AG08396 (cell line): ENCODE measurements around the gene SLC52A1.
A peak's percentile ranks its signal among the peaks of the same experiment; 100 is the strongest.
"Not testable (repeated sequence)": the region's sequence is repeated elsewhere in the genome, so short reads cannot be mapped to it uniquely, and the experiment has no call there.

Experiments
- DNase-seq: peaks from one replicate; pipeline ENCODE4 v3.0.0; 2012; ENCODE audit warnings: low spot score, mixed read lengths

The SLC52A1 gene

DNA sequence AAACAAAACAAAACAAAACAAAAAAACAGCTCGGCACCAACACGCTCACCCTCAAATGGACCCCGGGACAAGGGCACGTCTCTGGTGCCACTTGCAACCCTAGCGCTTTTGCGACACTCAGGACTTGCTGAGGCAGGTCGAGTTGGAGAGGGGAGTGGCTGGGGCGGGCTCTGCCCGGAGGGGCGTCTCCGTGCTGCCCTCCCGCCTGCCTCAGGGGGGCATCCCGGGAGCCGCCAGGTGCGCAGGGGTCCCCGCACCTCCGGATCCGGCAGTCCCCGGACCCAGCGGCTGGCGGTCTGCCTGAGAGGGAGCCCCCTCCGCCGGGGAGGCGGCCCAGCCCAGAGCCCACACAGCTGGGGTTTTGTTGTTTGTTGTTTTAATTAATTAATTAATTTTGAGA lies at the start of gene SLC52A1:
Gene SLC52A1, minus strand, starts transcription at position 112 of the 400 bp plus-strand sequence. CDS start 820 bp downstream, outside the sequence.
- no peak for DNase-seq

DNA sequence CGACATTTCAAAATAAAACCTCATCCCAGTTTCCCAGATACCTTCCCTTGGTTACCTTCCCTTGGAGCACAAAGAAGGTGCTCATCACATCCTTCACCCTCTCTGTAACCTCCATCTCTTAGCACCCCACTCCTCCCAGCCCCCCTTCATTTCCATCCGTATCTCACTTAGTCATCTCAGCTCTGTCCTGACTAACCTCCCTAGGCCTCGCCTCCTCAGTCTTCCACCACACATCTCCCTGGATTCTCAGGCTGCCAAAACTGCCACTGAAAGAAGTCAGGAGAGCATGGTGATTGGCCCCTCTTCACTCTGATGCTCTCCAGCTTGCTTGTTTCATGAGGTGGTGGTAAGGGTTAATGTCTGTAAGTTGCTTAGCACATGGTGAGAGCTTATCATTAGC lies 45.4 kb upstream of the SLC52A1 start:
- DNase-seq = no peak

DNA sequence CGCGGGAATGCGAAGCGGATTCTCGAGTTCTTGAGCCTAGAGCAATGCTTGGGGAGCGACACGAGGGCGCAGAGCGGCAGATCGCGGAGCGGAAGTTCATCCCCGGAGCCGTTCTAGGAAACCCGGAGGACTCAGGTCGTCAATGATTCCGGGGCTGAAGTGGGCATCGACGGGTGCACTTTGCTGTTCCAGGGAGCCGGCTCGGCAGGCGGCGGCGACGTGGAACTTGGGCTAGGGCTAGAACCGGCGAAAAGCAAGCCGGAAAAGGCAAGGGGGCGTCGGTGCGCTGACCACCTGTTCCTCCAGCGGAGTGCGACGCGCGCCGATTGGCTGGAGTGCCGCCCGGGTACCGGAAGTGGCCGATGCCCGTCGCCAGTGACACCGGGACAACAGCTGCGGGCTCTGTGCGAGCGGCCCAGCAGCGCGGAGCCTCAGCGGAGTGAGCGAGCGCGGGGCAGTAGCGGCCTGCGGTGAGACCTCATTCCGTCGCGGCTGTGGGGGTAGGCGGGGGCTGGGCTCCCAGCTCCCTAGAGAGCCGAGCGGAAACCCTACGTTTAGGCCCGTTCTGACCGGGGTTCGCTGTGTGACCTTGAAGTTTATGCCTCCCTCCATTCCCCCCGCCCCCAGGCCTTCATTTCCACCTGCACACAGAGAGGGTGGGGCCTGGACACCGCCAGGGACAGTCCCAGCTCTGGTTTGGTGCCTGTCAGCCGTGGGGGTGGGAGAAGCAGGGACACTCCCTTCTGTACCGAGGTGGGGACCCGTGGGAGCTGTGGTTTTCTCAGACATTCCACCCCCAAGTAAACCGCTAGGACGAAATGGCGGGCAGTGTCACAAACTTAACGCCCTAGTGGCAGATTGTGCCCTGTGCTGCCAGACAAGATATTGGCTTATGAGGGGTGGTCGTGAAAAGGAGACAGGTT lies 43.1 kb upstream of the SLC52A1 start, which contains the start of gene ZFP3:
Gene ZFP3, plus strand, starts transcription at position 362 of the 923 bp plus-strand sequence. CDS start 13,038 bp downstream, outside the sequence.
- DNase-seq = peak; percentile 91

DNA sequence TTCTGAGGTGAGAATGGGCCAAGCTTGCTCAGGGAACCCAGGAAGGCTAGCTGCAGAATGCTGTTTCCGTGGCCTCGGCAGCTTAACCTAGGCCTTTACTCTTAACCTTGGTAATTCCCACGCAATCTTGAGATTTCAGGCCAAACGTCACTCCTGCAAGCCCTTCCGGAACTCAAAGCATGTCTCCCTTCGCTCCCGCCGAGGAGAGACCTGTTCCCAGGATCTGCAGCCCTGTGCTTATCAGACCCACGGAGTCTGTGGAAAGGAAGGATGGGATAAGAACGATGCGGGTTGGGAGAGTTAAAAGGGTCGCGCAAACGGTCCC lies 42.5 kb upstream of the SLC52A1 start:
- no peak for DNase-seq

DNA sequence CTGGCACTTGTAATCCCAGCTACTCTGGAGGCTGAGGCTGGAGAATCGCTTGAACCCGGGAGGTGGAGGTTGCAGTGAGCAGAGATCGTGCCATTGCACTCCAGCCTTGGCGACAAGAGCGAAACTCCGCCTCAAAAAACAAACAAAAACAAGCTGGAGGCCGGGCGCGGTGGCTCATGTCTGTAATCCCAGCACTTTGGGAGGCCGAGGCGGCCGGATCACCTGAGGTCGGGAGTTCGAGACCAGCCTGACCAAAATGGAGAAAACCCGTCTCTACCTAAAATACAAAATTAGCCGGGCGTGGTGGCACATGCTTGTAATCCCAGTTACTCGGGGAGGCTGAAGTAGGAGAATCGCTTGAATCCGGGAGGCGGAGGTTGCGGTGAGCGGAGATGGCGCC lies 42.0 kb upstream of the SLC52A1 start:
- not testable (repeated sequence) for DNase-seq

DNA sequence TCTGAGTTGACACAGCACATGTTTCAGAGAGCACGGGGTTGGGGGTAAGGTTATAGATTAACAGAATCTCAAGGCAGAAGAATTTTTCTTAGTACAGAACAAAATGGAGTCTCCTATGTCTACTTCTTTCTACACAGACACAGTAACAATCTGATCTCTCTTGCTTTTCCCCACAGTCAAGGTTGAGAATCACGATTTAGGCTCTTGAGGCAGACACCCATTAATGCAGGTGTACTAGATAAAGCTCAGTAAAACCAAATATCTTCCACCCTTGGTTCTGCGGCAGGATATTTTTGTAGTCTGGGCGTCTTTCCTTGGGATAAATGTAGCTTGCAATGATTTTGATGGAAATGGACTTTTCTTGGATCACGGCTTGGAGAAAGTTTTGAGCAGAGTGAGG lies 40.2 kb upstream of the SLC52A1 start:
- not testable (repeated sequence) for DNase-seq

DNA sequence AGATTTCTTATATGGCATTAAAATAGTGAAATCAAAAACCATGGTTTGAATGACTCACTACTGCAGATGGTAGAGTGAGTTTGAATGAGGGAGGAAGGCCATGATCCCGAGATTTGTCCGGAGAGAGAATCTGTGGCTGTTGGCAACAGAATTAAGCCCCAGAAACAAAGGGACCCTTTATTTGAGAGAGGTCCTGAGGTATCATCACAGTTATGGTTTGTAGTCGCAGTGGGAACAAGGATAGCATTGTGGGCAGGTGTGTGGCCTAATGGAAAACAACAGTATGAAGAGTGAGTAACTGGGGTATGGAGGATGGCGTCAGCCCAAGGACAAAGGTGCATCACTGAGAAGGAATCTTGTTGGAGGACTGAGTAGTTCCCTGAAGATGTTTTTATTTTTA lies 34.5 kb upstream of the SLC52A1 start:
- DNase-seq = no peak

DNA sequence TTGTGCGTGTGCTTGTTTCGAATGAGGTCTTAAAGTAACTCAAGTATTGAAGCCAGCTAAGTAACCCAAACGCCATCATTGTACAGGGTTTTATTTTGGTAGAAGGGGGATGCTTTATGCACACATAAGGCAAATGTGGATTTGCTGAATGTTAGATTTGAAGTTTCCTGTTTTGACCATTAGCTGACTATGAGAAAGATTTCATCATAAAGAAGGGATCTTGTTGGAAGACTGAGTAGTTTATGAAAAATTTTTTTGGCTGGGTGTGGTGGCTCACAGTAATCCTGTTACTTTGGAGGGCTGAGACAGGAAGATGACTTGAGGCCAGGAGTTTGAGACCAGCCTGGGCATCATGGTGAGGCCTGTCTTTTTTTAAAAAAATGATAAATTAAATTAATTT lies 33.0 kb upstream of the SLC52A1 start:
- no peak for DNase-seq

DNA sequence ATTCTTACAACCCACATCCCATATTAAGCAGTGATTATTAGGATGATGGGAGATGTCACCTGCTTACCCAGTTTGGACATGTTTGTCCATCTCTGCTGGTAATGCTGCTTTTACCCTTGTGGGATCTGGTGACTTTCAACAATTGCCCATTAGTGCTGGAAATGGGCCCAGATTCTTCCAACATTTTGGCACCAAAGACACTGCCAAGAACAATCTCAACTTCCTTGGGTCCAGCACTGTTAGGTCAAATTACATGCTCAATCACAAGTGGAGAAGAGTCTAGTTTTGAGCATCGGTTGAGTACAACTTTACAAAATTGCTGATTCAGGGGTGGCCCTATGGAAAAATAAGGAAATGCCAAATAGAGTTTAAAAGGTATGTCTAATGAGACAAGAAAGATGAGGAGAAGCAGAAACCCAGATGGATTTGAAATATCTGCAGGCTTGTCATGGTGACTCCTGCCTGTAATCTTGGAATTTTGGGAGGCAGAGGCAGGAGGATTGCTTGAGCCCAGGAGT lies 30.1 kb upstream of the SLC52A1 start:
- no peak for DNase-seq

DNA sequence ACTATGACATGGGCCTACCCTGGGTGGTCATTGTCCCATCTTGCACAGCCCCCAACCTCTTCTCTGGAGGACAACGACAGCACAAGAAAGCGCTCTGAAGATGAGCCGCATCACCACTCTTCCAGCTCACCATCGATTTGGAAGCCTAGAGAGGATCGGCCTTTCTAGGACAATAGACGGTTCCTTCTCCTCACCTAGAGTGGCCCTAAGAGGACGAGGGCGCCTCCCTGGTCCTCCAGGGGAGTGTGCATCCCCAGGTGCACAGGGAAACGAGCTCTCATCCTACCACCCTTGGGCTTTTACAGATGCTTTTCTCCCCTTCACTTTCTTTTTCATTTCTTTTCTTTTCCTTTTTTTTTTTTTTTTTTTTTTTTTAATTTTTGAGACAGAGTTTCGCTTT lies 20.3 kb upstream of the SLC52A1 start:
- no peak for DNase-seq

DNA sequence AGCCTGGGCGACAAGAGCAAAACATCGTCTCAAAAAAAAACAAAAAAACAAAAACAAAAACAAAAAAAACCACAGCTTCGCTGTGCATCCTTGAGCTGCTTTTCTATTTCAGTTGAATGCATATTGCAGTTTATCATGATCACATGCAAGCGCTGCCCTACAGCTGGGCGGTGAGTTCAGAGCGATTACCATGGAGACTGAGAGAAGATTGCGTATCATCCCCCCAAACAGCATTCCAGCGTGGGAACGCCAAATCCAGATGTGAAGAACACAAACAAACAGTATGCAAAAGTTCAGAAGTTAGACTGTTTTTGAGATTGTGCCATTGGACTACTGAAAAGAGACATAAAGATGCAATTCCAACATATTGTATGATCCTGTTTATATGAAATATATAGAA lies 15.1 kb upstream of the SLC52A1 start:
- DNase-seq = peak; percentile 41

DNA sequence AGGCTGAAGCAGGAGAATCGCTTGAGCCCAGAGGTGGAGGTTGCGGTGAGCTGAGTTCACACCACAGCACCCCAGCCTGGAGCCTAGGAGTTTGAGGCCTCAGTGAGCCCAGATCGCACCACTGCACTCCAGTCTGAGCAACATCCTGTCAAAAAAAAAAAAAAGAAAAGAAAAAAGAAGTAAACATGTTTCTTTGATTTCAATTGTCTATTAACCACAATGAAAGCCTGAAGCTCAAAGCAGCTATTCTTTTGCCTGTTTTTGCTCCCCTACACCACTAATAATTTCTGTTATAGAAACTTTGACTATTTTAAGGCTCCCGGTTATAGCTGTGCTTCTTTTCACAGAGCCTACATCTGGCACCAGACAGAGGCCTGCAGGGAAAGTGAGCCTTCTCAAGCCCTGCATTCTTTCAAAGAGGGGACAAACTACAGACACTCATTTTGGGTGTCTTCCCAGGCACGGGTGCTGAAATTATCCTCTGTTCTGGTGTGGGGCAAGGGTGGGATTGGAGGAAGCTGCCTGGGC lies 14.2 kb upstream of the SLC52A1 start:
- DNase-seq = no peak

DNA sequence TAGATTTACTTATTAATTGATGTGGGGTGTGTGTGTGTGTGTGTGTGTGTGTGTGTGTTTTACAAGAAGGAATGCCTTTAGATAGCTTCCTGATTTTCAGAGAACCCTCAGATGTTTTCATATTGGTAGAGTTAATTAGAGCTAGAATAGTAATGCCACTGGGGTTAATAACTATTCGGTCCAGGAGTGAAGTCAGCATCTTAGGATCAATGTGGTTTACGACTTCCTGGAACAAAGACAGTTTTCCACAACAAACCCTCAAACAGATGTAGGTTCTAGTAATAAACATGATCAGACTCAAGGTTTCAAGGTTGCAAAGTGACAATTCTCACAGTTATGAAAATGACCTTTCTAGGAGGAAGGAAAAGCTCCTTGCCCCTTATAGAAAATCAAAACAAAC lies 12.2 kb upstream of the SLC52A1 start:
- DNase-seq = no peak

DNA sequence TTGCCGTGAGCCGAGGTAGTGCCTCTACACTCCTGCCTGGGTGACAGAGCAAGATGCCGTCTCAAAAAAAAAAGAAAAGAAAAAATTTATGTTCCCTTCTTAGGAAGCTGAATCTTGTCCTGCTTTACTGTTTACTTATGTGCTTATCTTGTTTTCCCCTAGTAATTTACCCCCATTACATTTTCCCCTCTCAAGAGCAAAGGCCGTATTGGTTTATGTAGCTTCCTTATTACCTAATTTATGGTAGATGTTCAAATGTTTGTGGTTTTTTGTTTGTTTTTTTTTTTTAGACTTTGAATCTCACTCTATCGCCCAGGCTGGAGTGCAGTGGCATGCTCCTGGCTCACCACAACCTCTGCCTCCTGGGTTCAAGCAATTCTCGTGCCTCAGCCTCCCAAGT lies 10.3 kb upstream of the SLC52A1 start:
- no peak for DNase-seq

DNA sequence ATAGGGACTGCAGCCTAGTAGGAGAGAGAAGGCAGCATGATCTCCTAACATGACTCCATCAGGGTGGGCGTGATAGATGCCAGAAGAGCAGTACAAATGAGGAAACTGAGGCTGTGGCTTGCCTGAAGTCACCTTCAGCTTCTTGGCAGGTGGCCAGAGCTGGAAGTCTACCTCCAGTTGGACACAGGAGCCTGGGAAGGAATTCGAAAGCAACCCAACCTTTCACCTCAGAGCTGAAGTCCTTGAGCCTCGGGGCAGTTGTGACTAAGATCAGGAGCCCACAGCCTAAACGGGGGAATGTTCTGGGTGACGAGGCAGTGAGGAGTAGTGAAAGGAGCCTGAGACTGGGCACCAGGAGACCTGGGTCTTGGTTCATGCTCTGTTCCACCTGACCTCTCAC lies 9.4 kb upstream of the SLC52A1 start:
- no peak for DNase-seq

DNA sequence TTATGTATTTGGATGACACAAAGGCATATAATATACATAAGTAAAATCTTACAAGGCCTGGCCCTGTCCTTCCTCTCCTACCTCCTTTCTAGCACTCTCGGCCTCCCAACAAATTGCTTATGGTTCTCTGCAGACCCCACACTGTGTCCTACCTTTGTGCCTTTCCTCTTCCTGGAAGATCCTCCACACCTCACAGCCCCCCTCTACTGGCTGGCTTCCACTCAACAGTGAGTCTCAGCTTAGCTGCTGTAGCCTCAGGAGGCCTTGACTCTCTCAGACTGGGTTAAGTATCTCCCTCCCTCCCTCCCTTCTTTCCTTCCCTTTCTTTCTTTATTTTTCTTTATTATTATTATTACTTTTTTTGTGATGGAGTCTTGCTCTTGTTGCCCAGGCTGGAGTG lies 8.3 kb upstream of the SLC52A1 start:
- DNase-seq = no peak

DNA sequence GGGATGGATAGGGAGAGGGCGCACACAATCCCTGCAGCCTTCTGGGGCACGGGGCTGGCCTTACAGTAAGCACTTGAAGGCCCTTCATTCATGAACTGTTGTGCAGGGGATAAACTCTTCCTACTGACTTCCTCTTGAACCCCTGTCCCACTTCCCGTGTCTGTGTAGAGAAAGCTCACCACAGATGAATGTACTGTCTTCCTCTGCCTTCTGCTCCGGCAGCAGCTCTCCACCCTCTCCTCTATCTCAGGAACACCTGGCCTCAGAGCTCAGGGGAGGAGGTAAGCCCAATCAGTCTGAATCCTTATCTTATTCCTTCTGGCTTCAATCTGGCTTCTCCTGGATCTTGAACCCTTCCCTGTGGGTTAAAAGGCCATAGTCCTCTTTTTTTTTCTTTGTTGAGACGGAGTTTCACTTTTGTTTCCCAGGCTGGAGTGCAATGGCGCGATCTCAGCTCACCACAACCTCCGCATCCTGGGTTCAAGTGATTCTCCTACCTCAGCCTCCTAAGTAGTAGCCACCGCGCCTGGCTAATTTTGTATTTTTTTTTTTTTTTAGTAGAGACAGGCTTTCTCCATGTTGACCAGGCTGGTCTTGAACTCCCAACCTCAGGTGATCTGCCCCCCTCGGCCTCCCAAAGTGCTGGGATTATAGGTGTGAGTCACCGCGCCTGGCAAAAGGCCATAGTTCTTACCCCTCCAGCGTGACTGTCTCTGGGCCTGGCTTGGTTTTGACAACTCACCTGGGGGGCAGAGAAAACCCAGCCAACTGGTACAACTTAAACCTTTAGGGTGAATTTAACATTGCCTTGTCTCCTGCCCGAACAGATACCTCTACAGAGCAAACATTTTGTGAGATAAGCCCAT lies 7.2 kb upstream of the SLC52A1 start:
- DNase-seq = no peak

DNA sequence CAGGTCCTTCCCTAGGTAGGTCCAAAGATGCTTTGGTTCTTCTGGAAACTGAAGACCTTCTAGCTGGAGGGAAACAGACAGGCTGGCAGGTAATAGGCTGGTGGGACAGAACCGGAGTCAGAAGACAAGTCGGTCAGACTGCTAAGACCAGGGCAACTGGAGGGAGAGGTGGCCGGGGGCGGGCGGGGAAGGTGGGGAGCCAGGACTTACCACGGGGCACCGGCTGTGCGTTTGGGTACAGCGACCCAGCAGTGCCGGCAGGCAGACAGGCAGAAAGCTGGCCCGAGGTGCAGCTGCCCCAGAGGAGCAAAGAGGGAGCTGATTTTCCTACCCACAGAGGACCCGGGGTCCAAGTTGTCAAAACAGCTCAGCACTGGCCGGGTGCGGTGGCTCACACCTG lies 575 bp downstream of the SLC52A1 start:
- DNase-seq = no peak

DNA sequence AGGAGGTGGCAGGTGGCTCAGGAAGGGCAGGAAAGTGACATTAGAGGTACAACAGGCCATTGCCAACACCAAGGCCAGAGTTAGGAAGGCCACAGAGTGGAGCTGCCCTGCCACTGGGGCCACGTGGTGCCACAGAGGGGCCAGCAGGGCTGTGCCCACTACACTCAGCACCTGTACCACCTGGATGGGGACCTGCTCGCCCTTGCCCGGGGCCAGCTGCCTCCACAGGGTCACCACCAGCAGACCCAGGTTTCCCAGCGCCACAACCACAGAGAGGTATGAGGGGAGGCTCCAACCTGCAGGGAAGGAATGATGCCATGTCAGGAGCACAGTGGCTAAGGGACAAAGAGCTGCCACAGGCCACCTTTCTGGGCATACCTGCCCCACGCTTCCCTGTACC lies 1.2 kb downstream of the SLC52A1 start:
- DNase-seq = no peak

DNA sequence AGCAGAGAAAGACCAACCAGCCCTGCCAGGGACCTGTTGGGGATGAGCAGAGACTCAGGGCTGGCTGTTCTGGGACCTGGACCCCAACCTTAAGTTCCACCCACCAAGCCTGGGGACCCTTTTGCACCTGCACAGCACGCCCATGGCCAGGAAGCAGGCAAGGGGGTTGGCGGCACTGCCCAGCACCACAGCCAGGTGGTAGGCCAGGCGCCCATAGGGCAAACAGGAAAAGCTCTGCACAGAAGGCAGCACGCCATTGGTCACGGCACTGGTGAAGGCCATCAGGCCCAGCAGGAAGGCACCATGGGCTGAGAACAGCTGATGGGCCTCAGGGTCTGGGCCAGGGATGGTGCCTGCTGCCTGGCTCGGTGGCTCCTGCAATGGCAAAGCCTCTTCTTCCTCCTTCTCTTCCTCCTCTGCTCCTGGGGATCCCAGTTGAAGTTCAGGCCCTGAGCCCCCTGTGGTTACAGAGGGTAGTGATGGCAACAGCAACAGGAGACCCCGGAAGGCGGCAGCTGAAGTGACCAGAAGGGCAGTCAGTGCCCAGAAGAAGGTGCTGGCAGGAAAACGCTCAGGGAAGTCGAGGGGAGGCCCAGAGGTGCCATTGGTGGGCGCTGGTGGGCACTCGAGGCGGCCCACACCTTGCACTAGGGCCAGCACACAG lies 1.7 kb downstream of the SLC52A1 start:
- no peak for DNase-seq

DNA sequence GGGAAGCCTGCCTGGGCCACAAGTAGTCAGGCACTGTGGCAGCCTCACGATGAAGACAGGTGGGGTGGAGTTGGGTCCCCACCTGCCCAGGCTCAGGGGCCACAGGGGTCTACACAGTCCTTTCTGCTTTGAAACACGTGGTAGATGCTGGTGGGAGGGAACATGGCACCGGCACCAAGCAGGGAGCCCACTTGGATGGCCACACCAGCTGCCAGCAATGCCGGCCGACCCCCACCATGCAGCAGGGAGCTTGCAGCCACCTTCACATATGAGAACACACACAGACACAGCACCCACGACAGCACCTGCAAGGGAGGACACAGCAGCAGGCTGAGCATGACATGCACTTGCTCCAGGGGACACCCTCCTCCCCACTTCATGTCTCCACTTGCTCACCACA lies 2.4 kb downstream of the SLC52A1 start:
- no peak for DNase-seq
